Stimulated activated naive CD8-positive, alpha-beta T cell treated with anti-CD3 and anti-CD28 coated beads, Interleukin-15, amount 100 ng/mL, for 72 hours (primary cell): Measurements from ENCODE around the gene RTBDN.
"Not testable (repeated sequence)": the region's sequence is repeated elsewhere in the genome, so short reads cannot be mapped to it uniquely, and the experiment has no call there.

Experiments used
- ATAC-seq: fragments of 150-1000 bp; cut with Tn5 transposase; 2 replicates; pipeline ENCODE4 v1.10.0; 2021; ENCODE audit warnings: mild to moderate bottlenecking, moderate library complexity
- DNase-seq, 2 donors: peaks; one replicate each; pipeline ENCODE4 v3.0.0; 2021 to 2022
- H3K27ac Mint-ChIP-seq, 2 donors: one replicate each; pipeline ENCODE4 v1.8.0; 2022; ENCODE audit warnings: mild to moderate bottlenecking in 2 of 2, mixed read lengths in 2 of 2, moderate library complexity in 2 of 2
- H3K27me3 Mint-ChIP-seq: one replicate; pipeline ENCODE4 v1.8.0; 2022; ENCODE audit warnings: mixed read lengths
- H3K4me1 Mint-ChIP-seq: one replicate; pipeline ENCODE4 v1.8.0; 2022; ENCODE audit warnings: mild to moderate bottlenecking, mixed read lengths
- H3K4me3 Mint-ChIP-seq, 2 donors: one replicate each; pipeline ENCODE4 v1.8.0; 2022; ENCODE audit warnings: mild to moderate bottlenecking in 2 of 2, mixed read lengths in 2 of 2, moderate library complexity in 1 of 2
- H3K9me3 Mint-ChIP-seq, 2 donors: one replicate each; pipeline ENCODE4 v1.8.0; 2022; ENCODE audit warnings: mixed read lengths in 2 of 2

RTBDN gene

GRCh38 chr19:12838886-12839756 is 4.7 kb upstream of the RTBDN start:
- DNase-seq (no peak), ATAC-seq (peak; percentile 58)
- H3K27me3 Mint-ChIP-seq: peaks cover 100% of the 10 kb centered on the region
- H3K27ac Mint-ChIP-seq: no peak overlapping the region
- no peaks in the 10 kb centered on the region for H3K9me3 Mint-ChIP-seq
- H3K4me1 Mint-ChIP-seq: peaks cover 51% of the 10 kb centered on the region
- peak overlapping the region; percentile 61 to 76 for H3K4me3 Mint-ChIP-seq

GRCh38 chr19:12838182-12838885 is 4.0 kb upstream of the RTBDN start, which contains the start of gene MAST1:
TSS of gene MAST1 (plus strand) at chr19:12838515. CDS start at chr19:12838573, 58 bp downstream.
- H3K4me3 Mint-ChIP-seq: peak within 1 kb of the TSS; percentile 75 to 76
- peaks cover 95% of the 10 kb centered on the region for H3K27me3 Mint-ChIP-seq
- peak; percentile 75 for ATAC-seq
- H3K4me1 Mint-ChIP-seq: peaks cover 54% of the 10 kb centered on the region
- H3K27ac Mint-ChIP-seq: no peak within 1 kb of the TSS
- no peaks in the 10 kb centered on the region for H3K9me3 Mint-ChIP-seq
- DNase-seq: peak; percentile 52 to 70

- H3K9me3 Mint-ChIP-seq: no peaks in the 10 kb centered on the region
- peaks cover 64% of the 10 kb centered on the region for H3K4me1 Mint-ChIP-seq
- DNase-seq: no peak
- ATAC-seq: peak; percentile 24
- H3K4me3 Mint-ChIP-seq: no peak overlapping the region
- peaks cover 95% of the 10 kb centered on the region for H3K27me3 Mint-ChIP-seq
- H3K27ac Mint-ChIP-seq: no peak overlapping the region
Measured at GRCh38 chr19:12837225-12837624, 2.8 kb upstream of the RTBDN start.

- H3K27ac Mint-ChIP-seq: no peak overlapping the region
- no peak for ATAC-seq
- no peak for DNase-seq
- H3K4me3 Mint-ChIP-seq: no peak overlapping the region
- H3K27me3 Mint-ChIP-seq: peaks cover 95% of the 10 kb centered on the region
- no peaks in the 10 kb centered on the region for H3K9me3 Mint-ChIP-seq
- peaks cover 62% of the 10 kb centered on the region for H3K4me1 Mint-ChIP-seq
Measured at GRCh38 chr19:12836529-12836863, 2.1 kb upstream of the RTBDN start.

GRCh38 chr19:12834976-12835757 is 788 bp upstream of the RTBDN start:
- peaks cover 49% of the 10 kb centered on the region for H3K4me1 Mint-ChIP-seq
- no peak for ATAC-seq
- peak in 1 of 2 donors; percentile 43 for DNase-seq
- H3K27ac Mint-ChIP-seq: no peak overlapping the region
- H3K9me3 Mint-ChIP-seq: peaks cover 0 to 4% of the 10 kb centered on the region in 2 donors
- H3K27me3 Mint-ChIP-seq: peaks cover 95% of the 10 kb centered on the region
- H3K4me3 Mint-ChIP-seq: no peak overlapping the region

GRCh38 chr19:12833738-12834565 is 427 bp downstream of the RTBDN start:
- H3K4me3 Mint-ChIP-seq: peak overlapping the region; percentile 42 to 63

GRCh38 chr19:12833418-12833737 is 1.0 kb downstream of the RTBDN start:
- H3K27ac Mint-ChIP-seq: no peak overlapping the region
- peaks cover 39% of the 10 kb centered on the region for H3K4me1 Mint-ChIP-seq
- peaks cover 95% of the 10 kb centered on the region for H3K27me3 Mint-ChIP-seq
- no peak for ATAC-seq
- peak overlapping the region; percentile 27 to 46 for H3K4me3 Mint-ChIP-seq
- no peak for DNase-seq
- H3K9me3 Mint-ChIP-seq: peaks cover 0 to 4% of the 10 kb centered on the region in 2 donors

More at GRCh38 chr19:12833738-12834565, 427 bp downstream of the RTBDN start:
- Mint-ChIP-seq H3K9me3 (peaks cover 0 to 4% of the 10 kb centered on the region in 2 donors), H3K27ac (no peak overlapping the region), H3K4me1 (peaks cover 41% of the 10 kb centered on the region), H3K27me3 (peaks cover 95% of the 10 kb centered on the region)
- DNase-seq (peak in 1 of 2 donors; percentile 43), ATAC-seq (no peak)

GRCh38 chr19:12828494-12828893 is 5.9 kb downstream of the RTBDN start:
- ATAC-seq (peak; percentile 70), DNase-seq (peak in 1 of 2 donors; percentile 42)
- Mint-ChIP-seq H3K4me1 (peaks cover 30% of the 10 kb centered on the region), H3K4me3 (no peak overlapping the region), H3K9me3 (peaks cover 0 to 4% of the 10 kb centered on the region in 2 donors), H3K27ac (no peak overlapping the region), H3K27me3 (peaks cover 90% of the 10 kb centered on the region)

GRCh38 chr19:12825254-12826131 is 8.9 kb downstream of the RTBDN start:
- ATAC-seq: peak; percentile 48
- Mint-ChIP-seq H3K4me3 (peak overlapping the region; percentile 24 to 65), H3K9me3 (peaks cover 0 to 4% of the 10 kb centered on the region in 2 donors), H3K27ac (no peak overlapping the region), H3K4me1 (peaks cover 17% of the 10 kb centered on the region), H3K27me3 (peaks cover 60% of the 10 kb centered on the region)
- no peak for DNase-seq

- no peak for DNase-seq
- Mint-ChIP-seq H3K4me1 (peaks cover 11% of the 10 kb centered on the region), H3K4me3 (no peak overlapping the region), H3K27me3 (peaks cover 22% of the 10 kb centered on the region), H3K27ac (no peak overlapping the region), H3K9me3 (peaks cover 0 to 4% of the 10 kb centered on the region in 2 donors)
- ATAC-seq: no peak
Measured at GRCh38 chr19:12821761-12822160, 12.6 kb downstream of the RTBDN start.

GRCh38 chr19:12817810-12818209 is 16.6 kb downstream of the RTBDN start:
- DNase-seq, H3K27ac Mint-ChIP-seq, H3K27me3 Mint-ChIP-seq, H3K4me3 Mint-ChIP-seq, H3K9me3 Mint-ChIP-seq, H3K4me1 Mint-ChIP-seq, ATAC-seq: not testable (repeated sequence)

GRCh38 chr19:12817188-12817587 is 17.2 kb downstream of the RTBDN start:
- H3K27ac Mint-ChIP-seq, ATAC-seq, H3K27me3 Mint-ChIP-seq, H3K9me3 Mint-ChIP-seq, H3K4me1 Mint-ChIP-seq, H3K4me3 Mint-ChIP-seq, DNase-seq: not testable (repeated sequence)

- no peaks in the 10 kb centered on the region for H3K9me3 Mint-ChIP-seq
- no peak overlapping the region for H3K27ac Mint-ChIP-seq
- no peak overlapping the region for H3K4me3 Mint-ChIP-seq
- no peak for DNase-seq
- no peaks in the 10 kb centered on the region for H3K4me1 Mint-ChIP-seq
- no peaks in the 10 kb centered on the region for H3K27me3 Mint-ChIP-seq
- ATAC-seq: no peak
Measured at GRCh38 chr19:12815088-12815487, 19.3 kb downstream of the RTBDN start.
